SHP77 treated with DMSO at 0.1 percent for 48 hours (cell line): ENCODE data around the gene CASP8.
"Not testable (repeated sequence)": the region's sequence is repeated elsewhere in the genome, so short reads cannot be mapped to it uniquely, and the experiment has no call there.

Source experiments
- DNase-seq: peaks from one replicate; lab custom pipeline; 2025; lab: John Stamatoyannopoulos, UW

The CASP8 gene

DNA sequence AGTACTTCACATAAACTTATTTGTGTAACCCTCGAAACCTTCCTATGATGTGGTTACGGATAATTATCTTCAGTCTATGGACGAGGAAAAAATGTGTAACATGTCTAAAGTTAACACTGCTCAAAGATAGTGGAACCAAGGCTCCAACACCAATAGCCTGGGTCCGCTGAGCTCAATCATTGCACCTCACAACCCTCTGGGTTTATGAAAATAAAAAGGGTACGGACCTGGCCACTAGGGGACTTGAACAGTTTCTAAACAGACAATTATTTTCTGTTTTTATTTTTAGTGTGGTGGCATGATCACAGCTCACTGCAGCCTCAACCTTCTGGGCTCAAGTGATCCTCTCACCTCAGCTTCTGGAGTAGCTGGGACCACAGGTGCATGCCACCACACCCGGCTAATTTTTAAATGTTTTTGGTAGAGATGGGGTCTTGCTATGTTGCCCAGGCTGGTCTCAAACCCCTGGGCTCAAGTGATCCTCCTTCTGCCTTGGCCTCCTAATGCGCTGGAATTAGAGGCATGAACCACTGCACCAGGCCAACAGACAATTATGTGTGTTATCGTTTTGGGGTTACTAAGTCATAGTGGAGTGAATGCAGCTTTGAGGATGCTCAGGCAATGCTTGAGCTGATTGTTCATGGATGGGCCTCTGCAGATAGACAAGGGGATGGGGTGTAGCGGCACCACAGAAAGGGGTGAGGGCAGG is 10.1 kb downstream of the CASP8 start:
- DNase-seq = no peak

DNA sequence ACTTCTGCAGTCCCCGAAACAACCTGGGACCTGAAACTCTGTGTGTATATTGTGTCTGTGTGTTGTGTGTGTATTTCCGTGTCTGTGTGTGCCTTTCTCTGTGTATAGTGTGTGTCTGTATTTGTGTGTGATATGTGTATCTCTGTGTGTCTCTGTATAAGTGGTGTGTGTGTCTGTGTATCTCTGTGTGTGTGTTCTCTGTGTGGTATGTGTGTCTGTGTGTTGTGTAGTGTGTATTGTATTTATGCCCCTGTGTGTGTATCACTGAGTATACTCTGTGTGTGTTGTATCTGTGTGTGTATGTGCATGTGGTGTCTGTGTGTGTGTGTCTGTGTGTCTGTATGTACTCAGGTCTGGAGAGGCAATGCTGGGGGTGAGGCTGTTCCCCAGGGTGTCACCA is 11.6 kb downstream of the CASP8 start:
- no peak for DNase-seq

DNA sequence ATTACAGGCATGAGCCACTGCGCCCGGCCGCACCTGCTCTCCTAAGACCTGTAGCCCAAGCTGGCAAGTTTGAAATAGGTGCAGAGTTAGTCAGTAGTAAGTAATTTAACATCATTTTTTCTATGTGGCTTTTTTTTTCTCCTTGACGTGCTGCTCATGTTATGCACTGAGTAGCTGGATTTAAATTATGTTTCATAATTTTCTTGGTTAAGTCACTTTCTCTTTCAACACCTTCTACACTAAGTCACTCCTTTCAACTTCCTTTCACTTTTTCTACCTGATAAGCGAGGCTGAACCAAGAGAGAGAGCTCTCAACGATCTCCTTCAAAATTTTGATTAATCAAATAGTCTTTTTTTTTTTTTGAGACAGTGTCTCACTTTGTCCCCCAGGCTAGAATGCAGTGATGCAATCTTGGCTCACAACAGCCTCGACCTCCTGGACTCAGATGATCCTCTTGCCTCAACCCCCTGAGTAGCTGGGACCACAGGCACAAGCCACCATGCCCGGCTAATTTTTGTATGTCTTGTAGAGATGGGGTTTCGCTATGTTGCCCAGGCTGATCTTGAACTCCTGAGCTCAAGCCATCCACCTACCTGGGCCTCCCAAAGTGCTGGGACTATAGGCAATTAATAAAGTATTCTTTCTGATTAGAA is 13.1 kb downstream of the CASP8 start:
- no peak for DNase-seq

DNA sequence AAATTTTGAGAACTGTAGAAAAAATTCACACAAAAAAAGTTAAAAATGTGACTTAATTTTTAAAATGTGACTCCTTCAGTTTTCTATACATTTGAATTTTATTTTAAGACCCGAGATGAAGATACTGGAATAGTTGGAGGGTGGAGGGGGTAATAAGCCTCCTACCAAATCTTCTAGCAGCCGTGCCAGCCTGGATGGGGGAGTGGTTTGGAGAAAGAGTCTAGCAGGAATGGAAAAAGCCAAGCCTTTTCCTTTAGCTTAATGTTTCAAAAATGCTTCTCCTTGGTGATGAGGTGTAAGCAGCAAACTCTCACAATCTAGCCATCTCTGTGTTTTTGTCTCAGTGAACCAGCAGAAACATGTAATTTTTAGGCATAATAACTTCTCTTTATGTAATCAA is 14.7 kb downstream of the CASP8 start:
- DNase-seq = no peak

DNA sequence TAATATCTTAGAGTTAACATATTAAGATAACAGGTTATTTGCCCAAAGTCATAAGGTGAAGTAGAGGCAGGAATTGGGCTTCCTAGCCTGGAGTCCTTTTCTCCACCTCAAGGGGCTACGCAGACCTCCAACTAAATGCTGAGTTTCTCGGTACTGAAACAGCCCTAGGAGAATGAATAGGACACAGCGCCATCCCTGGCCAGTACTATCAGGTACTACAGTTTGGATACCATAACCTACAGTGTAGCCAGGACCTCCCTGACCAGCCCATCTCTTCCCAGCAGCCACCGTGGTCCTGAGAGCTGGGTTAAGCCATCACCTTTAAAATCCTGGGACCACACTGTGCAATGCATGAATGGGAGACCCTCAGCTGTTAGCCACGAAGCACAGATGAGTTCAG is 15.7 kb downstream of the CASP8 start:
- no peak for DNase-seq

DNA sequence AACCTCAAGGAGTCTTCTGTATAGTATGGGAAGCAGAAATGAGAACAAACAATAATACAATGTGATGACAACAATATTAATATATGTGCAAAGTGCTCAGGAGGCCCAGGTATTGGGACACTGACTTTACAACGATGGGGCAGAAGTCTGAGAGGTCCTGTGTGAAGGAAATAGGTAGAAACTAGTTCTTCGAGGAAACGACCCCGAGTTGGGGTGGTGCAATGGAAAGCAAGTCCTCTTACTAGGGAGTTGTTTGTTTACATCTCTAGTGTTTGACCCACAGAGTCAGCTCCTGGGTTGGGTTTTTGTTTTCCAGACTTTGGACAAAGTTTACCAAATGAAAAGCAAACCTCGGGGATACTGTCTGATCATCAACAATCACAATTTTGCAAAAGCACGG is 16.2 kb downstream of the CASP8 start:
- DNase-seq = no peak

DNA sequence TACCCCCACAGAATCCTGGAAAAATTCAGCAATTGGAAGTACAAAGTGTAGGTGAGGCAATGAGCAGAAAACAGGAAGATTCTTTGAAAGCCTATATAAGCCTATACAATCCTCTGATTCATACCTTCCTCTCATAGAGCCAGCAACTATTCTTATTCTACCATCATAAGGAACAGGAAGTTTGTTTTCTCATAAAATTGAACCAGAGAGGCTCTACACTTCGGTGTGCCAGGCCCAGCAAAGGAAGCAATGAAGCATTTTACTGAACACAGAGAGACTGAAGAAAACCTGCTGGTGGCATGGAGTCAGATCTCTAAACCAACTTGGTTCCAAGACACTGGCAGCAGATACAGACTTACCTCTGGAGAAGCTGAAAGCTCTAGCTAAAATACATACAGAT is 18.7 kb downstream of the CASP8 start:
- no peak for DNase-seq

DNA sequence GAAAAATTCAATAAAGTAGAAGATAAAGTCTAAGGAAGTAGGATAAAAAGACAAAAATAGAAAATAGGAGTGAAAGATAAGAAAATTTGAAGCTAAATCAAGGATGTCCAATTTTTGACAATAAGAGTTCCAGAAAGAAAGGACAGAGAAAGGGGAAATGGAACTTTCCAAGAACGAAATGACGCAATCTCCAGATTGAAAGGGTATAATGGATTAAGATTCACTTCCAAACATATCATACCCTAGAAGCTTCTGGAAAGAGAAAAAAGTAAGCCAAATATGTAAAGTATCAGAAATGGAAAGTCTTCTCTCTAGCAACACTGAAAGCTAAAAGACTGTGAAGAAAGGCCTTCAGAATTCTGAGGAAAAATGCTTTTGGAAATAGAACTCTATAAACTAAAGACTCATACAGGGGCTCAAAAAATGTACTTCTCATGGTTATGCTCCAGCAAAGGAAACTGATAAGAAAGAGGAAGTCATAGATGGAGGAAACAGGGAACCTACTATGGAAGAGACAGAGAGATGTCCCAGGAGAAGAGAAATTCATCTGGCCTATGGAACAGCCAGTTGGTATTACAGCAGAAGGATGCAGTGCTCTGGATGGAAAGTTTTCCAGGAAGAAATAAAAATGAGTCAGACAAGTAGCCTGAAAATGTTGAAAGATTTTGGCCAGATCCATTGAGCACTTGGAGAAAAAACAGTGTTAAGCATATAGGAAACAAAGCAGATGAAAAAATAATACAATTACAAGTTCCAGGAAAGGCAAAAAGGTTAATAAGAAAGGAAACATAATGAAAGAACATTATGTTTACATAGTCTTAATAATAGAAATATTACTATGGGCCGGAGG is 20.1 kb downstream of the CASP8 start:
- no peak for DNase-seq

DNA sequence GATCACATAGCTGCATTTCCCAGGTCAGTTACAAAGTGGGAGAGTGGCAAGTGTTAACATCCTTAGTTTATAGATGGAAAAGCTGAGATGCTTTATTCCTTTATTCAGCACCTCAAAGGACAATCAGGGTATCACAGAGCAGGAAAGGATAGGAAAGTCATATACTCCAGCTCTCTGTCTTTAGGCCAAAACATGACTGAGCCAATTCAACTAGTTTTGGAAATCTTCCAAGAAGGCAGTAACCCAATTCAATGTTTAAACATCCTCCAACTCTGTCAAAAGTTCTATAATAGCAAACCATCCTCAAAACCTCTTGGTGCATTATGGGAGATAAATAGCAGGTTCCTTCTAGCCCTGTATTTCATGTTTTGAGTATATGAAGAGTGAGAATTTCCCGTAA is 25.2 kb downstream of the CASP8 start:
- no peak for DNase-seq

DNA sequence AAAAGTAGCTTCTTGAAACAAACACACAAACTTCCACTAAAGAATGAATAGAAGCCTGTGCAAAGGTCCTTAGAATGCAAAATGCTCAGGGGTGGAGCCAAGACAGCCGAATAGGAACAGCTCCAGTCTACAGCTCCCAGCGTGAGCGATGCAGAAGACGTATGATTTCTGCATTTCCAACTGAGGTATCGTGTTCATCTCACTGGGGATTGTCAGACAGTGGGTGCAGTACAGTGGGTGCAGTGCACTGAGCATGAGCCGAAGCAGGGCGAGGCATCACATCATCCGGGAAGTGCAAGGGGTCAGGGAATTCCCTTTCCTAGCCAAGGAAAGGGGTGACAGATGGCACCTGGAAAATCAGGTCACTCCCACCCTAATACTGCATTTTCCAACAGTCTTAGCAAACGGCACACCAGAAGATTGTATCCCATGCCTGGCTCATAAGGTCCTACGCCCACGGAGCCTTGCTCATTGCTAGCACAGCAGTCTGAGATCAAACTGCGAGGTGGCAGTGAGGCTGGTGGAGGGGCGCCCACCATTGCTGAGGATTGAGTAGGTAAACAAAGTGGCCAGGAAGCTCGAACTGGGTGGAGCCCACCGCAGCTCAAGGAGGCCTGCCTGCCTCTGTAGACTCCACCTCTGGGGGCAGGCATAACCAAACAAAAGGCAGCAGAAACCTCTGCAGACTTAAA is 30.3 kb downstream of the CASP8 start:
- not testable (repeated sequence) for DNase-seq

DNA sequence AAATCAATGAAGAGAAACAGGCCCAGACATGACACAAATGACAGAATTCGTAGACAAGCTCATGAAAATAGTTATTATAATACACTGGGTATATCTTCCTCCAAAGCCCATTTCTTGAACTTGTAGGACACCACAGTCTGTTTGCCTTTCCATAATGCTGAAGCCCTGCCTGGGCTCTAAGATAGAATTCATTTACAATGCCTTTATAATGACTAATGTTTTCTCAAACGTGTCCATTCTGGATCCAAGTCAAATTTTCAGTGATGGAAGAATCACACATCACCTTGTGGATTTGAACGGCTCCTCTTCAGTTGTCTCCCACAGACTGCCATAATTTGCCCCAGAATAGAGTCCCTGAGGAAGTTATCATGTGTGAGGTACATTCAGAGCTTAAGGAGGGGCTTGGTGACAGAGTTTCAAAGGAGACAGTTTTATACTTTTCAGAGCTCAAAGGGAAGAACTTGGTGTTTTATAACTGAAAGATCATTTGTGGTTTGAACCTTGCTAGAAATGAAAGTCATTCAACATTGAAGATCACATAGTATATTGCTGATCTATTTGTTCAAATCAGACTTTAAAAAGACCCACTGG is 38.2 kb downstream of the CASP8 start:
- no peak for DNase-seq

DNA sequence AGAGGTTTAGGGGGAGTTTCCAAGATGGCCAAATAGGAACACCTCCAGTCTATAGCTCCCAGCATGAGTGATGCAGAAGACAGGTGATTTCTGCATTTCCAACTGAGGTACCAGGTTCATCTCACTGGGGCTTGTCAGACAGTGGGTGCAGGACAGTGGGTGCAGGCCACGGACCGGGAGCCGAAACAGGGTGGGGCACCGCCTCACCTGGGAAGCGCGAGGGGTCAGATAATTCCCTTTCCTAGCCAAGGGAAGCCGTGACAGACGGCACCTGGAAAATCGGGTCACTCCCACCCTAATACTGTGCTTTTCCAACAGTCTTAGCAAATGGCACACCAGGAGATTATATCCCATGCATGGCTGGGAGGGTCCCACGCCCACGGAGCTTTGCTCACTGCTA is 39.6 kb downstream of the CASP8 start:
- DNase-seq = not testable (repeated sequence)

DNA sequence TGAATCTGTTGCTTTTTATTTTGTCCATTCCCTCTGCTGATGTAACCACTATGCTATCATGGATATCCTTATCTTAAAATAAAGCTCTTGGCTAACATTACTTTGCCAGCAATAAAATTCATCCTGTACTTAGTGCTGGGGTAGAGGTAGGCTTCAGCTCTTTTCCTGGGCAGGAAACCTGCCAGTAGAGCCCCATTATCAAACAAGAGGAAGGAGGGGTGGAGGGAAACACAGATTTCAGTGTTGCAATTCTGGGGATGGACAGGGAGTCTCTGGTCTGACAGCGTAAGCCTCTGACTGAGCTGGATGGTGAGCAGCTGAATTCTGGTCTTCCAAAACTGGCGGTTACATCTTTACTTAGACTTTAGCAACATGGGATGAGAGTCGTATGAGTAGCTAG is 47.5 kb downstream of the CASP8 start:
- no peak for DNase-seq

DNA sequence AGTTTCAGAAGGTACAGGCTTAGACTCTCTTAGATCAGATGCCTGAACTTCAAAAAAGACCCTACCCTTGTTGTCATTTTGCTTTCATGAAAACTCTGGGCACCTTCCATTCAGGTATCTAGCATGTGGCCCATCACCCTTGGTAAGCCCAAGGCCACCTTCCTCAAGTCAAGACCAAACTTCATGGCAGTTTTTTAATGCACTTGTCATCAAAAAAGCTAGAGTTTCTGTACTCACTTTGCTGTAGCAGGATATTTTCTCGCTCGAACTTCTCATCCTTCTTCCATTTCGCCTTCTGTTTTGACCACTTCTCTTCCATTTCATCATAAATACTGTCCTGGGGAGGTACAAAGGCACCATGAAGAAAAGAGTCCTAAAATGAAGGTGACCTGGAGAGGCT is 48.6 kb downstream of the CASP8 start:
- DNase-seq = no peak

DNA sequence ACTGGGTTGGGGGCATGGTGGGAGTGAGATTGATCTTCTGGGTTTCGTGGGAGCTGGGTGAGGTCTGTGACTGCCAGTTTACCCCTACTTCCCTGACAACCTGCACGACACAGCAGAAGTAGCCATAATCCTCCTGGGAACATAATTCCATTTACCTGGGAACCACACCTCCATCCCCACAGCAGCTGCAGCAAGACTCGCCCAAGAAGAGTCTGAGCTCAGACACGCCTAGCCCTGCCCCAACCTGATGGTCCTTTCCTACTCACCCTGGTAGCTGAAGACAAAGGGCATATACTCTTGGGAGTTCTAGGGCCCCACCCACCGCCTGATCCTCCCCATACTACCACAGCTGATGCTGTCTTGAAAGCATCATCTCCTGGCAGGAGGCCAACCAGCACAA is 53.0 kb downstream of the CASP8 start:
- no peak for DNase-seq

DNA sequence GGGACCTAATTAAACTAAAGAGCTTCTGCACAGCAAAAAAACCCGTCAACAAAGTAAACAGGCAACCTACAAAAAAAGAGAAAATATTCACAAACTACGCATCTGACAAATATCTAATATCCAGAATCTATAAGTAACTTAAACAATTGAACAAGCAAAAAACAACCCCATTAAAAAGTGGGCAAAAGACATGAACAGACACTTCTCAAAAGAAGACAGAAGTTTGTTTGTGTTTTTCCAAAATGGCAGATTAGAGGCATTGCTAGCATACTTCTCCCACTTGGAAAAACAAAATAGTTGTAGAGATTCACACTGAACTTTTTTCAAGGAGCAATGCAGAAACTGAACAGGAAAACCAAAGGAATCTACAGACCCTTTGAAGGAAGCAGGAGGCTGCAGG is 59.2 kb downstream of the CASP8 start:
- DNase-seq = no peak

DNA sequence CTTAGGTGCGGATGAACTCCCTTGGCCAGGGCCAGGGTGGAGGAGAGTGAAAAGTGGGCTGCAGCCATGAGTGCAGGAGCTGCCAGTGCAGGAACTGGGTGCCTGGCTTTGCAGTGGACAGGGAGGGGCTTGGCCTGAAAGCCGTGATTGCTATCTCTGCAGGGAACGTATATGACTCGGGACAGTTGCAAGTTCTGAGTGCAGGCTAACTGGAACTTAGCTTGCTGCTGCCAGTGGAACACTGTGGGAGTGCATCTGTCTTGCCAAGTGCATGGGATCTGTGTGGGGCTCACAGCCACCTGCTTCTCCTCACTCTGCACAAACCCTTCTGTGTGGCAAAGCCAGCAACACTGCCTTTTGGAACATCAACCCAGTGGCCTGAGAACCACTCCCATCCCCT is 59.9 kb downstream of the CASP8 start:
- no peak for DNase-seq

DNA sequence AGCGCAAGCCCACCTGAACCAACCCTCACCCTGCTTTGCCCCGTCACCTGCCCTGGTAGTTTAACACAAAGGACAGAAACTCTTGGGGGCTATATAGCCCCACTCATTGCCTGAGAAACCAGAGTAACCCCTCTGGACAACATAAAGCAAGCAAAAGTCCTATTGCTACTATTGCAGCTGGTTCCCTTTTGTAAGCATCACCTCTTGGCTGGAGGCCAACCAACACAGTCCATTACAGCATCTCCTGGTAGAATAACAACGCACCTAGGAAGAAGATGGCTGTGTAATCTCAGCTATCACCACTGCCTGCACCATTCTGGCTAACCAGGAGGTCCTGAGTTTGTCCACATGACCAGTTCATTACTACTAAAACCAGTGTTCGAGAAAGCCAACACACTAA is 60.4 kb downstream of the CASP8 start:
- DNase-seq = peak; percentile 65

DNA sequence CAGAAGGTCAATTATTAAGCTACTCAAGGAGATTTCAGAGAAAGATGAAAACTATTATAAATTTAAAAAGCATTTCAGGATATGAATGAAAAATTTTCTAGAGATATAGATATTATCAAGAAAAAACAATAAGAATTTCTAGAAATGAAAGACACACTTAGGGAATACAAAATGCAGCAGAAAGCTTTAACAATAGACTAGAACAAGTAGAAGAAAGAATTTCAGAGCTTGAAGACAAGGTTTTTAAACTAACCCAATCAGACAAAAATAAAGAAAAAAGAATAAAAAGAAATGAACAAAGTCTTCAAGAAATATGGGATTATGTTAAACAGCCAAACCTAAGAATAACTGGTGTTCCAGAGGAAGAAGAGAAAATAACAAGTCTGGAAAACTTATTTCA is 62.4 kb downstream of the CASP8 start:
- DNase-seq = no peak

DNA sequence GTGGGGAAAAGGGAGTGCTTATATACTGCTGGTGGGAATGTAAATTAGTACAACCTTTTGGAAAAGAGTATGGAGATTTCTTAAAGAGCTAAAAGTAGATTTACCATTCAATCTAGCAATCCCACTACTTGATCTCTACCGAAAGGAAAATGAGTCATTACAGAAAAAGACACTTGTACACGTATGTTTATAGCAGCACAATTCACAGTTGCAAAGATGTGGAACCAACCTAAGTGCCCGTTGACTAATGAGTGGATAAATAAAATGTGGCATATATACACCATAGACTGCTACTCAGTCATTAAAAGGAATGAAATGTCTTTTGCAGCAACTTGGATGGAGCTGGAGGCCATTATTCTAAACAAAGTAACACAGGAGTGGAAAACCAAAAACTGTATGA is 67.3 kb downstream of the CASP8 start:
- no peak for DNase-seq

DNA sequence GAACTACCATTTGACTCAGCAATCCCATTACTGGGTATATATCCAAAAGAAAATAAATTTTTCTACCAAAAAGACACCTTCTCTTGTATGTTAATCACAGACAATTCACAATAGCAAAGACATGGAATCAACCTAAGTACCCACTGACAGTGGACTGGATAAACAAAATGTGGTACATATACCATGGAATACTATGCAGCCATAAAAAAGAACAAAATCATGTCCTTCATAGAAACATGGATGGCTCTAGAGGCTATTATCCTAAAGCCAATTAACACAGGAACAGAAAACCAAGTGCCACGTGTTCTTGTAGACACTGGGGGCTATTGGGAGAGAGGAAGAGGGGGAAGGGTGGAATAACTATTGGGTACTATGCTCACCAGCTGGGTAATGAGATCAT is 69.1 kb downstream of the CASP8 start:
- no peak for DNase-seq
